WTC11 (cell line): ENCODE results near the gene TRIM46. TPM values are rescaled to one million over a fixed set of nuclear protein-coding genes. Genes with fewer than 3 reads are reported as not detected.

Source experiments
- ATAC-seq: fragments of 200-7000 bp; cut with Tn5 transposase; 2 replicates; pipeline ENCODE4 v1.10.0; 2021; ENCODE audit warnings: mild to moderate bottlenecking, moderate library complexity
- CTCF ChIA-PET: fragments of 300-600 bp; sonication (Branson Sonifier 250); formaldehyde crosslinking; loops from one replicate; lab custom pipeline; 2021; ENCODE audit warnings: antibody characterized with exemption; lab: Charles Lee
- POLR2A ChIA-PET: fragments of 350-600 bp; sonication (Branson Sonifier 250); formaldehyde crosslinking; loops from one replicate; lab custom pipeline; 2021; ENCODE audit warnings: antibody characterized with exemption; lab: Charles Lee
- DNase-seq: peaks from one replicate; pipeline ENCODE4 v3.0.0; 2021; ENCODE audit warnings: low spot score
- H3K27ac Mint-ChIP-seq: 2 replicates; pipeline ENCODE4 v1.8.0; 2021; ENCODE audit warnings: mixed read lengths
- H3K27me3 Mint-ChIP-seq: 2 replicates; pipeline ENCODE4 v1.8.0; 2021; ENCODE audit warnings: low read depth, mild to moderate bottlenecking, moderate library complexity, mixed read lengths
- H3K36me3 Mint-ChIP-seq: 2 replicates; pipeline ENCODE4 v1.8.0; 2021; ENCODE audit warnings: mixed read lengths
- H3K4me1 Mint-ChIP-seq: 2 replicates; pipeline ENCODE4 v1.8.0; 2022; ENCODE audit warnings: mixed read lengths
- H3K4me3 Mint-ChIP-seq: 2 replicates; pipeline ENCODE4 v1.8.0; 2021; ENCODE audit warnings: mild to moderate bottlenecking, moderate library complexity, mixed read lengths
- H3K9me3 Mint-ChIP-seq: 2 replicates; pipeline ENCODE4 v1.8.0; 2021; ENCODE audit warnings: mixed read lengths
- ARID4B ChIP-seq: sonication (generic); formaldehyde crosslinking; IDR thresholded peaks from 2 replicates; pipeline ENCODE4 v1.8.0; 2023; ENCODE audit warnings: missing genetic modification reagents, mild to moderate bottlenecking, borderline replicate concordance
- ATF3 ChIP-seq: sonication (generic); formaldehyde crosslinking; conservative IDR thresholded peaks from 2 replicates; pipeline ENCODE4 v1.8.1; 2022; ENCODE audit warnings: mild to moderate bottlenecking, missing genetic modification reagents
- CBFB ChIP-seq: sonication (generic); formaldehyde crosslinking; IDR thresholded peaks from 2 replicates; pipeline ENCODE4 v1.8.1; 2022; ENCODE audit warnings: mild to moderate bottlenecking, low read depth, missing genetic modification reagents
- E2F5 ChIP-seq: sonication (generic); formaldehyde crosslinking; IDR thresholded peaks from 2 replicates; pipeline ENCODE4 v1.8.1; 2022; ENCODE audit warnings: mild to moderate bottlenecking, moderate library complexity, missing genetic modification reagents
- ESRRA ChIP-seq: sonication (generic); formaldehyde crosslinking; IDR thresholded peaks from 2 replicates; pipeline ENCODE4 v1.8.1; 2022; ENCODE audit warnings: mild to moderate bottlenecking, missing genetic modification reagents, borderline replicate concordance
- ETV6 ChIP-seq: sonication (generic); formaldehyde crosslinking; IDR thresholded peaks from 2 replicates; pipeline ENCODE4 v1.8.1; 2022; ENCODE audit warnings: mild to moderate bottlenecking, missing genetic modification reagents
- IRF1 ChIP-seq: sonication (generic); formaldehyde crosslinking; IDR thresholded peaks from 2 replicates; pipeline ENCODE4 v1.8.0; 2023; ENCODE audit warnings: missing genetic modification reagents
- MLX ChIP-seq: sonication (generic); formaldehyde crosslinking; IDR thresholded peaks from 2 replicates; pipeline ENCODE4 v1.8.1; 2023; ENCODE audit warnings: mild to moderate bottlenecking, missing genetic modification reagents, moderate library complexity
- MYBL2 ChIP-seq: sonication (generic); formaldehyde crosslinking; IDR thresholded peaks from 2 replicates; pipeline ENCODE4 v1.8.1; 2023; ENCODE audit warnings: mild to moderate bottlenecking, moderate library complexity, missing genetic modification reagents
- NFATC4 ChIP-seq: fragments of 250-450 bp; sonication (Bioruptor Pico); IDR thresholded peaks from 2 replicates; pipeline ENCODE4 v1.9.0; 2021; ENCODE audit warnings: mild to moderate bottlenecking
- PREB ChIP-seq: sonication (generic); formaldehyde crosslinking; IDR thresholded peaks from 2 replicates; pipeline ENCODE4 v1.8.1; 2022; ENCODE audit warnings: mild to moderate bottlenecking, missing genetic modification reagents, moderate library complexity, borderline replicate concordance
- PRRX2 ChIP-seq: fragments of 250-450 bp; sonication (Bioruptor Pico); IDR thresholded peaks from 2 replicates; pipeline ENCODE4 v1.8.0; 2021; ENCODE audit warnings: mild to moderate bottlenecking
- RELA ChIP-seq: sonication (generic); formaldehyde crosslinking; IDR thresholded peaks from 2 replicates; pipeline ENCODE4 v1.8.1; 2022; ENCODE audit warnings: missing genetic modification reagents, mild to moderate bottlenecking, borderline replicate concordance
- TEAD4 ChIP-seq: sonication (generic); formaldehyde crosslinking; IDR thresholded peaks from 2 replicates; pipeline ENCODE4 v1.8.0; 2022; ENCODE audit warnings: mild to moderate bottlenecking, missing genetic modification reagents
- ZNF396 ChIP-seq: fragments of 250-450 bp; sonication (Bioruptor Pico); IDR thresholded peaks from 2 replicates; pipeline ENCODE4 v1.8.0; 2021; ENCODE audit warnings: mild to moderate bottlenecking, moderate library complexity, borderline replicate concordance
- ZNF423 ChIP-seq: fragments of 250-450 bp; sonication (Bioruptor Pico); IDR thresholded peaks from 2 replicates; pipeline ENCODE4 v2.1.2; 2022; ENCODE audit warnings: mild to moderate bottlenecking, moderate library complexity
- ZNF512 ChIP-seq: sonication (generic); formaldehyde crosslinking; IDR thresholded peaks from 2 replicates; pipeline ENCODE4 v1.8.1; 2022; ENCODE audit warnings: missing genetic modification reagents, borderline replicate concordance
- ZSCAN18 ChIP-seq: fragments of 250-450 bp; sonication (Bioruptor Pico); IDR thresholded peaks from 2 replicates; pipeline ENCODE4 v2.1.2; 2022; ENCODE audit warnings: mild to moderate bottlenecking, moderate library complexity
- total RNA-seq: library from RNA; stranded (reverse); gene quantifications from 3 replicates; pipeline ENCODE4 v1.2.3, GENCODE V29; 2021

TRIM46 gene
- total RNA-seq, 1 experiment from 2014 or later = 22.1 TPM

- TF ChIP-seq PREB (CRISPR knock-in tag) = no peak
- no peak for TF ChIP-seq IRF1 (CRISPR knock-in tag)
Observed at GRCh38 chr1:155139895-155140629, 33.6 kb upstream of the TRIM46 start, which contains the start of gene DPM3 (continued).

- peaks cover 23% of the 10 kb centered on the region for H3K27me3 Mint-ChIP-seq
- CTCF ChIA-PET = interaction anchor here (0.5 to 2.2 kb wide), 7 partner anchors 26 to 97 kb away, joined by 3 to 25 read pairs (median 5); partner anchors contain the start of genes KRTCAP2 and TRIM46
Observed at GRCh38 chr1:155140630-155140953, 33.1 kb upstream of the TRIM46 start.

GRCh38 chr1:155141749-155142148, 31.9 kb upstream of the TRIM46 start:
- peaks cover 8% of the 10 kb centered on the region; the same call in 1 of the 2 replicates for H3K36me3 Mint-ChIP-seq
- CTCF ChIA-PET = interaction anchor here (1.3 to 1.5 kb wide), 2 partner anchors 50 to 57 kb away, joined by 4 to 5 read pairs; no protein-coding TSS in a partner anchor
- POLR2A ChIA-PET = no interaction called here
- no peak overlapping the region for H3K27ac Mint-ChIP-seq
- no peak for TF ChIP-seq ARID4B (CRISPR knock-in tag)
- TF ChIP-seq TEAD4 (CRISPR knock-in tag) = no peak
- no peak for TF ChIP-seq ATF3 (CRISPR knock-in tag)
- no peak for TF ChIP-seq RELA
- TF ChIP-seq ZNF396 (CRISPR knock-in tag) = no peak
- no peak for TF ChIP-seq ZNF423 (CRISPR knock-in tag)
- TF ChIP-seq ETV6 (CRISPR knock-in tag) = no peak
- no peak for TF ChIP-seq ZNF512 (CRISPR knock-in tag)
- TF ChIP-seq MLX (CRISPR knock-in tag) = no peak
- no peaks in the 10 kb centered on the region for H3K9me3 Mint-ChIP-seq
- H3K4me1 Mint-ChIP-seq = peaks cover 10% of the 10 kb centered on the region
- no peak for DNase-seq
- H3K27me3 Mint-ChIP-seq = peaks cover 24% of the 10 kb centered on the region
- H3K4me3 Mint-ChIP-seq = no peak overlapping the region
- no peak for ATAC-seq

More at GRCh38 chr1:155140630-155140953, 33.1 kb upstream of the TRIM46 start:
- Mint-ChIP-seq H3K4me3 (peak overlapping the region; percentile 97), H3K9me3 (no peaks in the 10 kb centered on the region), H3K27ac (peak overlapping the region; percentile 89; the same call in 1 of the 2 replicates), H3K36me3 (peaks cover 8% of the 10 kb centered on the region; the same call in 1 of the 2 replicates), H3K4me1 (peaks cover 8% of the 10 kb centered on the region)
- no peak for TF ChIP-seq NFATC4
- TF ChIP-seq PRRX2 = no peak
- TF ChIP-seq E2F5 = no peak
- no peak for TF ChIP-seq ESRRA (CRISPR knock-in tag)
- no peak for TF ChIP-seq MYBL2
- TF ChIP-seq ZSCAN18 = no peak
- TF ChIP-seq CBFB (CRISPR knock-in tag) = no peak
- DNase-seq (no peak), ATAC-seq (no peak)
- POLR2A ChIA-PET = interaction anchor here (0.5 to 0.7 kb wide), 2 partner anchors 34 to 62 kb away, joined by 3 to 6 read pairs; partner anchors contain the start of gene EFNA3
